DLD1 (cell line): ENCODE results near the gene DCST1.

Source experiments
- in situ Hi-C: cut with HindIII; loops from 2 replicates; pipeline ENCODE4 v1.10.0; 2017; ENCODE audit warnings: low sequenced_read_pairs

DCST1 gene

GRCh38 chr1:155012776-155013602 lies 20.6 kb upstream of the DCST1 start:
- in situ Hi-C loops: no loop called here

DNA sequence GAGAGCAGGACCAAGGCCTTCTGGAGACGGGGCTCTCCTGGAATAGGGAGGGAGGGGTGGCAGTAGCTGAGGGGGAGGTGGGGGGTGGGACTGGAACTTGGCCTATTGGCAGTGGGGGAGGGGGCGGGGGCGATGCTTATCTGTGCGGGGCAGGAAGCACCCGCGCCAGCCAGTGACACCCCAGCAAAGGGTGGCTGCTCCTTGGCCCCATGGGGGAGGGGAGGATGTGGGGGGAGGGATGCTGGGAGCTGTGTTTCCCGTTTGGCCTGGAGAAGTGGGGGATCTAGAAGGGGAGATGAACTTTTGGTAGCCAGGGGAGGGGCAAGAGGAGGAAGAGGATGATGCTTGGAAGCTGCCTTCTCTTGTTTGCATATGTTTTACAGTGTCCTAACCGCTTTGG lies 20.0 kb upstream of the DCST1 start:
- in situ Hi-C loops: no loop called here

GRCh38 chr1:155014709-155015508 lies 18.7 kb upstream of the DCST1 start:
- in situ Hi-C loops: no loop called here

DNA sequence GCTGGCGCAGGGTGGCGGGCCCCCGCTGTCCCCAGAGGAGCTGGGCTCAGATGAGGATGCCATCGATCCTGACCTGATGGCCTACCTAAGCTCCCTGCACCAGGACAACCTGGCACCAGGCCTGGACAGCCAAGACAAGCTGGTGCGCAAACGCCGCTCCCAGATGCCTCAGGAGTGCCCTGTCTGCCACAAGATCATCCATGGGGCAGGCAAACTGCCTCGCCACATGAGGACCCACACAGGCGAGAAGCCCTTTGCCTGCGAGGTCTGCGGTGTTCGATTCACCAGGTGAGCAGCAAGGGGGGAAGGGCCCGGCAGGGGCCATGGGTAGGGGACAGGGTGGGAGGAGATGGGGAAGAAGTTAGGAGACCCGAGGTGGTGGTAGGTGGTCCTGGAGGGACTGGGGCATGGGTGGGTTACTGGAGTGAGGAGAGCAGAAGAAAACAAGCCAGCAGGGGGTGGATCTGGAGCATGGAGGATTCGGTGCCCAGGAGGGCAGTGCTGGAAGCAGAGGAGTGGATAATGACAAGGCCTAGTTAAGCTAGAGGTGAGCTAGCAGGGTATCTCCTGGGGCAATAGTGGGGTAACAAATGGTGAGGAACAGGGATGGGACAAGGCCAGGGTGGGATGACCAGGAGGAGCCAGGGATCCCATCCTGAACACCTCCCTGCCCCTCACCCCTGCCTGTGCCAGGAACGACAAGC lies 17.9 kb upstream of the DCST1 start:
- in situ Hi-C loops: no loop called here

GRCh38 chr1:155016231-155016831 lies 17.3 kb upstream of the DCST1 start:
- in situ Hi-C loops: no loop called here

- in situ Hi-C loops: no loop called here
These were observed 16.3 kb upstream of the DCST1 start for GRCh38 chr1:155017041-155017945.

- in situ Hi-C loops: no loop called here
These were observed 15.7 kb upstream of the DCST1 start for GRCh38 chr1:155017946-155018316.

DNA sequence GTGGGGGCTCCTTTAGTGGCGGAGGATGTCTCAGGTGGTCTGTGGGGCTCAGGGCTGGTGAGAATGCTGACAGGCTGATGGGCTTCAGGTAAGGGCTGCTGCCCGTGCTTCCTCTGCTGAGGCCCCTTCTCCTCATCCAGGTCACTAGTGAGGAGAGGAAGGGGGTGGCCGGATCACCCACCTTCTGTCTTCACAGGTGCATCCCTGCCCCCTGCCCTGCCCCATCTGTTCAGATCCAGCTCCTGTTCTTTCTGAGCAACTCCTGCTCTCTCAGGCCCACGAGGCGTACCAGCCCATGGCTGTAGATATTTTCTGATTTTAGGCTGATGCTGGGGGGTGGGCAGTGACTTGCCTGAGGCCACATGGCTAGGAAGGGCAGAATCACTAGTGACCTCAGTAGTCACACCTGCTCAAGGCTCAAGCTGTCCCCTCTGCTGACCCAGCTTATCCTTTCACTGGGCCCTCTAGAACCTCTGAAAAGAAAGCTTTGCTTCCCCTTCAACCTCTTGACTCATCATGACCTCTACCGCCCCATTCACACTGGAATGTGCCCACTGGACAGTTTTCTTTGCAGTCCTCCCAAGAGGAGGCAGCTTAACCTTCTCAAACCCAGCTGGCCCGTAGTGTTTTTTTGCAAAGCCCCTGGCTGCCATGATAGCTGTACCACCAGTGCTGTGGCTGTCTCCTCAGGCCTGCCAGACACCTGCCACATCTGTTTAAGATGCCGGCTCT lies 14.8 kb upstream of the DCST1 start:
- in situ Hi-C loops: no loop called here

GRCh38 chr1:155019377-155020245 lies 14.0 kb upstream of the DCST1 start:
- in situ Hi-C loops: no loop called here

DNA sequence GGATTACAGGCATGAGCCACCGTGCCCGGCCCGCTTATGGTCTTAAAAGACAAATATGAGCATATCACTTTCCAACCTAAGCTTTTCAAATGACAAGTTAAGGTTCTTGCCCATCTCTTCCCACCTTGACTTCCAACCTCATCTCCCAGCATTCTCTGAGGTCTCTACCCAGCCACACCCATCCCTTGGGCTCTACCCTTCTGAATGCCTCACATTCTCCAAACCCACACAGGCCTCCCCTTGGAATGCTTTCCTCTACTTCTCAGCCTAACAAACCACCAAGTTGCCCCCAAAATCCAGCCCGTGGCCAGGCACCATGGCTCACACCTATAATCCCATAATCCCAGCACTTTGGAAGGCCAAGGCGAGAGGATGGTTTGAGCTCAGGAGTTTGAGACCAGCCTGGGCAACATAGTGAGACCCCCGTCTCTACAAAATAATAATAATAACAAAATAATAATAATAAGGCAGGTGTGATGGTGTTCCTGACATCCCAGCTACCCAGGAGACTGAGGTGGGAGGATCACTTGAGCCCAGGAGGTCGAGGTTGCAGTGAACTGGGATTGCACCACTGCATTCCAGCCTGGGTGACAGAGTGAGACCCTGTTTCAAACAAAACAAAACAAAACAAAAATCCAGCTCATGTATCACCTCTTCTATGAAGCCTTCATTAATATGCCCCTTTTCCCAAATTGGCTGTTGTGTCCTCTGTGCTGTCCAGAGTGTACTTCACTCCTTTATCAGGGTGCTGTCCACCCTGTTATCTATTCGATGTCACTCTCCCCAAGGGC lies 11.3 kb upstream of the DCST1 start:
- in situ Hi-C loops: no loop called here

GRCh38 chr1:155022927-155023236 lies 10.7 kb upstream of the DCST1 start:
- in situ Hi-C loops: no loop called here

DNA sequence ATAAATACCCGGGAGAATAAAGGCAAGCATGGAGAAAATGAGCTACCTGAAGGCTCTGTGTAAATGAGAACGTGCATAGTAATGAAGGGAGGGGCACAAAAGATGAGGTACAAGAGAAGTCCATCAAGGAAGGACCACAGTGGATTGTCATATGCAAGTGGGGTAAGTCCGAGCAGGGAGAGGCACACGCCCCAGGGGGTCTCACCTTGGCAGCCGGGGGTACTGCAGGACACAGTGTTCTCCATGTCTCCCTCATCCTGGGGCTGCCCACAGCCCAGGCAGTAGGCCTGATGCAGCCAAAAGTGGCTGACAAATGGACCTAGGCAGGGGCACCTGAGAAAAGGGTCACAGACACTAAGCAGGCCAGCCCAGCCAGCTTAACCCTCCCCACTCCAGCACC lies 10.0 kb upstream of the DCST1 start:
- in situ Hi-C loops: no loop called here

GRCh38 chr1:155024315-155024714 lies 9.3 kb upstream of the DCST1 start:
- in situ Hi-C loops: no loop called here

DNA sequence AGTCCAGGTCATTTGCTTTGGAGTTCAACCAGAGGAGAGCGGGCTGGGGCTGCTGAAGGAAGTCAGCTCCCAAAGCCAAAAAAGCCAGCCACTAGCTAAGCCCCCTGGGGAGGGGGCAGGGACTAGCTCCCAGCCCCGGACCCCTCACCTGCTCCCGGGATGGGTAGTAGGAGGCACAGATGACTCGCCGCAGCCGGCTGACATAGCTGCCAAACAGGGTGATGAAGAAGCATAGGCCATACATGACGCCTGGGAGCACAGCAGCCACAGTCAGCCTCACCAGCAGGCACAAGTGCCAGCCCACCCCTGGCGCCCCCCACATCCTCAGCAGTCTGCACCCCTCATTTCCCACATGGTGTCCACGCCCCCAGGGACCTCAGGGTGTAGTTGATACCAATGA lies 7.5 kb upstream of the DCST1 start:
- in situ Hi-C loops: no loop called here

GRCh38 chr1:155026588-155026987 lies 7.0 kb upstream of the DCST1 start:
- in situ Hi-C loops: no loop called here

GRCh38 chr1:155029513-155030242 lies 3.9 kb upstream of the DCST1 start:
- in situ Hi-C loops: no loop called here

- in situ Hi-C loops: no loop called here
These were observed 3.3 kb upstream of the DCST1 start for GRCh38 chr1:155030243-155030795.
